GM23338 (cell line): ENCODE data around the gene DGKD. TPM values are rescaled to one million over a fixed set of nuclear protein-coding genes. Genes with fewer than 3 reads are reported as not detected.

Experiments used
- ATAC-seq: fragments of 200-7000 bp; cut with Tn5 transposase; 3 replicates; pipeline ENCODE4 v1.9.1; 2020
- DNase-seq: peaks from one replicate; pipeline ENCODE4 v3.0.0-alpha.2; 2015; ENCODE audit warnings: low spot score
- H2AFZ ChIP-seq: fragments of 200-600 bp; sonication (generic); 2 replicates; pipeline ENCODE4 v1.8.0; 2016; ENCODE audit warnings: antibody characterized with exemption, mild to moderate bottlenecking, moderate library complexity
- H3F3A ChIP-seq: fragments of 200-600 bp; sonication (generic); replicated peaks from 2 replicates; pipeline ENCODE4 v1.8.0; 2017; ENCODE audit warnings: antibody characterized with exemption, mixed run types, low read depth
- H3K27ac ChIP-seq: fragments of 200-600 bp; sonication (generic); 2 replicates; pipeline ENCODE4 v1.6.1; 2016; ENCODE audit warnings: low read depth
- H3K27me3 ChIP-seq: fragments of 200-600 bp; sonication (generic); 2 replicates; pipeline ENCODE4 v1.8.0; 2016; ENCODE audit warnings: mild to moderate bottlenecking, mixed run types, moderate library complexity; ENCODE audit not compliant: insufficient read depth
- H3K36me3 ChIP-seq: fragments of 200-600 bp; sonication (generic); 2 replicates; pipeline ENCODE4 v1.8.0; 2016; ENCODE audit warnings: mild to moderate bottlenecking; ENCODE audit not compliant: insufficient read depth
- H3K4me1 ChIP-seq: fragments of 200-600 bp; sonication (generic); 2 replicates; pipeline ENCODE4 v1.8.0; 2016; ENCODE audit warnings: mild to moderate bottlenecking, moderate library complexity; ENCODE audit not compliant: insufficient read depth
- H3K4me2 ChIP-seq: fragments of 200-600 bp; sonication (generic); 2 replicates; pipeline ENCODE4 v1.7.1; 2017; ENCODE audit warnings: mixed run types
- H3K4me3 ChIP-seq: fragments of 200-600 bp; sonication (generic); 2 replicates; pipeline ENCODE4 v1.6.1; 2016; ENCODE audit warnings: mixed run types
- H3K79me2 ChIP-seq: fragments of 200-600 bp; sonication (generic); replicated peaks from 2 replicates; pipeline ENCODE4 v1.8.0; 2017; ENCODE audit warnings: mild to moderate bottlenecking; ENCODE audit not compliant: insufficient read depth
- H3K9me2 ChIP-seq: fragments of 200-600 bp; sonication (generic); 2 replicates; pipeline ENCODE4 v1.8.0; 2017; ENCODE audit not compliant: insufficient read depth
- H4K20me1 ChIP-seq: fragments of 200-600 bp; sonication (generic); replicated peaks from 2 replicates; pipeline ENCODE4 v1.8.0; 2017; ENCODE audit warnings: mild to moderate bottlenecking; ENCODE audit not compliant: insufficient read depth
- H3K27ac Mint-ChIP-seq: 2 replicates; pipeline ENCODE4 v1.8.0; 2020; ENCODE audit warnings: inconsistent platforms, mild to moderate bottlenecking, moderate library complexity, mixed read lengths
- H3K27me3 Mint-ChIP-seq: 3 replicates; pipeline ENCODE4 v1.8.0; 2022; ENCODE audit warnings: low read depth, mild to moderate bottlenecking, moderate library complexity, mixed read lengths, inconsistent platforms; ENCODE audit not compliant: insufficient read depth, poor library complexity
- H3K36me3 Mint-ChIP-seq: 3 replicates; pipeline ENCODE4 v1.8.0; 2021; ENCODE audit warnings: low read depth, mild to moderate bottlenecking, inconsistent platforms, moderate library complexity, mixed read lengths
- H3K4me1 Mint-ChIP-seq: 3 replicates; pipeline ENCODE4 v1.8.0; 2020; ENCODE audit warnings: mild to moderate bottlenecking, inconsistent platforms, mixed read lengths
- H3K4me3 Mint-ChIP-seq: 3 replicates; pipeline ENCODE4 v1.8.0; 2021; ENCODE audit warnings: moderate library complexity, mild to moderate bottlenecking, inconsistent platforms, mixed read lengths
- H3K9me3 Mint-ChIP-seq: 3 replicates; pipeline ENCODE4 v1.8.0; 2020; ENCODE audit warnings: moderate library complexity, mild to moderate bottlenecking, inconsistent platforms, mixed read lengths
- CREB1 ChIP-seq: fragments of 250-450 bp; sonication (Bioruptor Pico); IDR thresholded peaks from 2 replicates; pipeline ENCODE4 v1.5.0; 2020; ENCODE audit warnings: low read depth, mild to moderate bottlenecking, moderate library complexity
- ETS1 ChIP-seq: IDR thresholded peaks from 2 replicates; pipeline ENCODE4 v1.6.1; 2016; ENCODE audit warnings: antibody characterized with exemption
- EZH2 ChIP-seq: fragments of 200-600 bp; sonication (generic); IDR thresholded peaks from one replicate; pipeline ENCODE4 v1.8.0; 2017; ENCODE audit warnings: antibody characterized with exemption, mild to moderate bottlenecking, low read depth; ENCODE audit not compliant: unreplicated experiment
- JUNB ChIP-seq: IDR thresholded peaks from one replicate; pipeline ENCODE4 v1.6.1; 2016; ENCODE audit warnings: antibody characterized with exemption; ENCODE audit not compliant: unreplicated experiment
- NANOG ChIP-seq: IDR thresholded peaks from 2 replicates; pipeline ENCODE4 v1.6.1; 2016; ENCODE audit warnings: antibody characterized with exemption, borderline replicate concordance
- POLR2AphosphoS5 ChIP-seq: IDR thresholded peaks from 2 replicates; pipeline ENCODE4 v1.6.1; 2016; ENCODE audit warnings: antibody characterized with exemption, low read depth
- REST ChIP-seq: IDR thresholded peaks from one replicate; pipeline ENCODE4 v1.6.1; 2018; ENCODE audit warnings: antibody characterized with exemption; ENCODE audit not compliant: unreplicated experiment
- STAT1 ChIP-seq: IDR thresholded peaks from one replicate; pipeline ENCODE4 v1.6.1; 2016; ENCODE audit warnings: antibody characterized with exemption; ENCODE audit not compliant: unreplicated experiment
- ZNF114 ChIP-seq: fragments of 250-450 bp; sonication (Bioruptor Pico); IDR thresholded peaks from 2 replicates; pipeline ENCODE4 v1.5.0; 2020; ENCODE audit warnings: mild to moderate bottlenecking, moderate library complexity
- ZNF331 ChIP-seq: fragments of 250-450 bp; sonication (Bioruptor Pico); IDR thresholded peaks from 2 replicates; pipeline ENCODE4 v1.5.0; 2020; ENCODE audit warnings: low read depth, mild to moderate bottlenecking, moderate library complexity
- ZNF462 ChIP-seq: fragments of 250-450 bp; sonication (Bioruptor Pico); IDR thresholded peaks from 2 replicates; pipeline ENCODE4 v1.5.0; 2020; ENCODE audit warnings: mild to moderate bottlenecking, moderate library complexity
- polyA plus RNA-seq: library from polyadenylated mRNA; unstranded; fragments of >200 nt; fragmentation: Nextera tagmentation; extraction: Ambion mirVana; gene quantifications from 2 replicates; pipeline ENCODE4 v1.2.1, GENCODE V29; 2016
- total RNA-seq: library from RNA; depleted of rRNA; stranded (reverse); fragments of >200 nt; shearing (Covaris generic); gene quantifications from 2 replicates; pipeline ENCODE4 v1.2.3, GENCODE V29; 2014

The DGKD gene
- total and polyA plus RNA-seq, 2 experiments from 2014 or later = 11.1 to 23.4 TPM

- Mint-ChIP-seq H3K27me3 (no peaks in the 10 kb centered on the region), H3K36me3 (peaks cover 25% of the 10 kb centered on the region), H3K9me3 (peaks cover 10% of the 10 kb centered on the region), H3K4me3 (no peak overlapping the region), H3K27ac (no peak overlapping the region), H3K4me1 (no peaks in the 10 kb centered on the region)
- no peaks in the 10 kb centered on the region for H4K20me1 ChIP-seq
- no peaks in the 10 kb centered on the region for H3F3A ChIP-seq
- H3K27me3 ChIP-seq = no peaks in the 10 kb centered on the region
- H3K4me1 ChIP-seq = no peaks in the 10 kb centered on the region
- TF ChIP-seq EZH2 (no peak), JUNB (no peak), NANOG (no peak), POLR2AphosphoS5 (no peak), ETS1 (no peak), ZNF331 (CRISPR knock-in tag) (no peak), CREB1 (no peak), REST (no peak), ZNF114 (CRISPR knock-in tag) (no peak), ZNF462 (CRISPR knock-in tag) (no peak), STAT1 (no peak)
- no peak overlapping the region for H2AFZ ChIP-seq
- H3K4me2 ChIP-seq = no peak overlapping the region
- DNase-seq = no peak
- no peak overlapping the region for H3K27ac ChIP-seq
- H3K79me2 ChIP-seq = no peaks in the 10 kb centered on the region
- H3K9me2 ChIP-seq = no peaks in the 10 kb centered on the region
- ATAC-seq = no peak
- H3K4me3 ChIP-seq = no peak overlapping the region
- H3K36me3 ChIP-seq = peaks cover 4% of the 10 kb centered on the region; the same call in 1 of the 2 replicates
Observed at GRCh38 chr2:233487748-233488345, 133.6 kb downstream of the DGKD start.
